ENCODE results near the gene LRP5.

DNA sequence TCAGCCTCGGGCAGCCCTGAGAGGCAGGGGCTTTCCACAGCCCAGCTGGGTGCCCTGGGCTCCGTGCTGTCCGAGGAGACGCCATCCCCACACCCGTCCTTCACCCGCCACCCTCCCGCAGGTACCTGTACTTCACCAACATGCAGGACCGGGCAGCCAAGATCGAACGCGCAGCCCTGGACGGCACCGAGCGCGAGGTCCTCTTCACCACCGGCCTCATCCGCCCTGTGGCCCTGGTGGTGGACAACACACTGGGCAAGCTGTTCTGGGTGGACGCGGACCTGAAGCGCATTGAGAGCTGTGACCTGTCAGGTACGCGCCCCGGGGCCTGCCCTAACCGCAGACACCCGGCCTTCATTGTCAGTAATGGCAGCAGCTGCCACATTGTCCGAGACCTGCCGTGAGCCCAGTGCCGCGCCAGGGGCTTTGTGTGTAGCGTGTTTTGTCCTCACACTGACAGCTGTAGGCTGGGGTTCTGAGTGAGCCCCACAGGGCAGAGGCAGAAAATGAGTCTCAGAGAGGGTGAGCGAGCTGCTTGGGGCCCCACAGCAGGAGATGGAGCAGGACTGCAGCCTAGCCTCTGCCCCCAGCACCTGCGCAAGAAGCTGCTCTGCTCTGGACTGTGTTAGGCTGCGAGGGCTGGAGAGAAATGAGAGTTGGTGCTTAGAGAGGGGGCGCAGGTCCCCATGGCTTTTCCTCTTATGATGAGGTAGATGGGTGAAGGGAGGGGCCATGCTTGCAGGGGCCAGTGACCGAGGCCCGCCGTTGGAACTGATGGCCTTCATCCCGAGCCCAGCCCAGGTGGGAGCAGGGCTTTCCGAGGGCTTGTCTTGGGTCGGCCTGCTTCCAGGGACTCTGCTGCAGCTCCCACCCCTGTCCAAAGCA, 112.8 kb downstream of the LRP5 start:
- TF ChIP-seq POLR2A (IDR thresholded peaks at IDR 0.05; ENCODE audit: low read depth, low read length) (no peak), TAF1 (IDR thresholded peaks at IDR 0.05; ENCODE audit: borderline replicate concordance, low read depth, low read length) (no peak), POLR2AphosphoS5 (IDR thresholded peaks at IDR 0.05; ENCODE audit: low read depth, low read length) (no peak)

Measured in GM12892 (cell line).